HL-60 (cell line): ENCODE measurements around the gene IMMP2L.

Experiments
- CTCF ChIP-seq: IDR thresholded peaks from one replicate; pipeline ENCODE4 v1.5.1; 2011; ENCODE audit warnings: low read length, control low read depth, inconsistent platforms; ENCODE audit not compliant: insufficient read depth
- GABPA ChIP-seq: IDR thresholded peaks from 2 replicates; pipeline ENCODE4 v1.6.1; 2012; ENCODE audit warnings: low read depth
- POLR2AphosphoS5 ChIP-seq: IDR thresholded peaks from 2 replicates; pipeline ENCODE4 v1.6.1; 2012; ENCODE audit warnings: low read depth

- TF ChIP-seq POLR2AphosphoS5 (no peak), CTCF (no peak), GABPA (no peak)
Measured at GRCh38 chr7:111239437-111239836, 322.9 kb downstream of the IMMP2L start.
